Fibroblast of skin of right quadriceps (primary cell): Measurements from ENCODE around the gene CNTNAP2.
"Not testable (repeated sequence)": the region's sequence is repeated elsewhere in the genome, so short reads cannot be mapped to it uniquely, and the experiment has no call there.

Source experiments
- DNase-seq: peaks from one replicate; pipeline ENCODE4 v3.0.0-alpha.2; 2013

The CNTNAP2 gene

DNA sequence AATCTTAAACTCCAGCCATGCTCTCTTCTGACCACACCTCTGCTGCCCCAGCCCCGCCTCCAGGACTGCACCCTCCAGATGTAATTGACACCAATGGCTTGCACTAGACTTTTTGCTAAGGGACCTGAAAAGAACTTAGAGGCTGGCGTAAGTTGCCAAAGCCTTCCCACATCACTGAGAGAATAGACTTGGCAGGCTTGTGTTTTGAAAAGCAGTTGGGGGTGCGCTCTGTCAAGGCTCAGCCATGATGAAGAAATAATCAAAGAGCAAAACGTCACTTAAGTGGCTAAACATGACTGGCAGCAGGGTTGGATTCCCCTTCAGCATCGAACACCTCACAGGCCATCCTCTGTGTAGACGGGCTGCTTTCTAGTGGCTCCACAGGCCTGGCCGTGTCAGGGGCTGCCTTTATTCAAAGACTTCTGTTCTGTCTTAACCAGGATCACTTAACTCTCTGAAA, 2278.8 kb downstream of the CNTNAP2 start:
- no peak for DNase-seq

DNA sequence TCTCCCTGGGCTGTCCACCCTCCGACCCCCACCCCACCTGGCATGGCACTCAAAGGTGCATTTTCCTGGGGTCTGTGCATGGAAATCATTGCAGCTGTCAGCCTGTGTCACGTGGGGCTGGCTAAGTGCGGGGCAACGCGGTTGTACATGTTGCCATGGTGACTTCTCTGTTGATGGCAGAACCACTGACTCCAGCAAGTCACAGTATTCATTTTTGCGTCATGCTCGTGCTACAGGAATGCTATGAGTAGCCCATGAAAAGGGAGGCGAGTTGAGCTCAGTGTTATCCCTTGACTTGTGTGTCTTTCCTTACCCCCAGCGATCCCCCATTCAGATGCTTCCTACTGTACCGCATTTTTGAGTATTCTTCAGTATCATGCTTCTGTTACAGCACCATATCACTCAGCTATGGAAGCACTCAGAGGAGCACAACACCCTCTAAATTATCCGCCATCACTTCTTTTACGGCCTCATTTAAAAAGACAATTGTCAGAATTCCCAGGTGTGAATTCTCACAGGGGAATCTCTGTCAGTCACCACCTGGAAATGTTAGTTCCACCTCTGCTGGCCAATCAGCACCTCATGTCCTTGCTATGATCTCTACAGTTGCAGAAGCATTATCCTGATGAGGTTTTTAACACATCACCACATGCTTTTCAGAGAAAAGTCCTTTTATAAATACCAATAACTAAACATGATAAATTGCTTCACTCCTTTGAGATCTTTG, 2279.6 kb downstream of the CNTNAP2 start:
- no peak for DNase-seq

DNA sequence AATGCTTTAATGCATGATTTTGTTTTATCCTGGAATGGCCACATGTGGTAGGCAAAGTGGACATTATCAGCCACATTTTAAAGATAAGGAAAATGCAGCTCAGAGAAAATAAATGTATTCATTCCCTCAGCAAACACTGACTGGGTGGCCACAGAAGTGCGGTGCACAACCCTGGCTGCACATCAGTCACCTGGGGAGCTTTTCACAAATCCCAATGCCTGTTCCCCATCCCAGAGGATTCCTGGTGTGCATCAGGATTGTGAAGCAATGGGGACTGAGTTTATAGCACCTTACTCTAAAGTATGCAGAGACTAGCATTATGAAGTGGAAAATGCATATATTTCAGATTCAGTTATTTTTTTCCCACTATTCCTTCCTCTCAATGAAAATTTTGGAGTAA, 2280.5 kb downstream of the CNTNAP2 start:
- no peak for DNase-seq

DNA sequence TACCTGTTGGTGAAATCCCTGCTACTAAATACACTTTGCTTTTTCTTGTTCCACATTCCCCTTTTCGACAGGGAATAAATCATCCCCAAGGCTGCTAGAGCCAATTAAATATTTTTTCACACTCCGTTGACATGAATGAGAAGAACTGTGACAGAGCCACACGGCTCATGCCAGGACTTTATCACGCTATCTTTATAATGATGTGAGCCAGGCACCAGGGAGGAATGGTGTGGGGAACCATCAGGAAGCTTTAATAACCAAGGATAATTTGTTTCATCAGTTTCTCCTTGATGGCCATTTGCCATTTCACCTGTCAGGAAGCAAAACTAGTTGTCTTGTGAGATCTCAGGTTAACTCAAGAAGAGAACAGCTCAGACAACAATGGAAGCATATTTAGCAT, 2280.9 kb downstream of the CNTNAP2 start:
- DNase-seq: no peak

- no peak for DNase-seq
Observed at GRCh38 chr7:148397985-148398384, 2281.4 kb downstream of the CNTNAP2 start.

DNA sequence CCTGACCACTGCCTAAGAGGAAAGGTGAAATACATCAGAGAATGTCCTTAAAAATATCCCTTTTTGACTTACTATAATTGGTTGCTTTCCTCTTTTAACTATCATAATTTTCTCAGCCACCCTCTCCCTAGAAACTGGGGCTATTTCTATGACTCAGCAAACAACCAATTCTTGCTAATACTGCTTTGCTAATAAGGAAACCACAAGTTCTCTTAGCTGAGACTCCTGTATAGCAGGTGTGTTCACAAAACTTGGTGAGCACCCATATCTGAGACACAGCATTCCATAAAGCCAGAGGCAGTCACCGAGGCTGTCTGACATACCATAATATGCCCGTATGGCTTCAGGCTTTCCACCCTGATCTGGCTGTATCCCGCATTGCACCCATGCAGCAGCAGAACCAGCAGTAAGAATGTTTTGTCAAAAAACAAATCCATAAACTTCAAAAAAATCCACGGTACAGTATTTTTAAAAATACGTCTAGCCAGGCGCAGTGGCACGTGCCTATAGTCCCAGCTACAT, 2282.3 kb downstream of the CNTNAP2 start:
- DNase-seq: no peak

GRCh38 chr7:148400101-148400500, 2283.5 kb downstream of the CNTNAP2 start:
- DNase-seq: no peak

DNA sequence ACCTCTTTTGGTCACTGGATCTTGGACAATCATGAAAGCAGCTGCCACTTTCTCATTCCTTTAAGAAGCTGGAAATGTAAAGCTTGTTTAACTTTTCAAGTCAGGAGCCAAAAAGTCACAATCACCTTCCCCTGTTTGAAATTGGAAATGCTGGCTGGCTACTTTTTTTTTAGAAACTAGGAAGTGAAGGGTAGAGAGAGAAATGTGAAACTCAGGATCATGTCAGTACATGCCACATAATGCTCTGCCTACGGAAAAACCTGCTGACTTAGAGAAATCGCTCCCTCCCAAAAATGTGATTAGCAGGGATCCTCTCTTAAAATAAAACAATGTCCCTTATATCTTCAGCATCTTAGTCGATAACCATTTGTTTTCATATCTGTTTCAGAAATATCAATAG, 2285.6 kb downstream of the CNTNAP2 start:
- no peak for DNase-seq

- no peak for DNase-seq
Observed at GRCh38 chr7:148403466-148403993, 2286.9 kb downstream of the CNTNAP2 start.

DNA sequence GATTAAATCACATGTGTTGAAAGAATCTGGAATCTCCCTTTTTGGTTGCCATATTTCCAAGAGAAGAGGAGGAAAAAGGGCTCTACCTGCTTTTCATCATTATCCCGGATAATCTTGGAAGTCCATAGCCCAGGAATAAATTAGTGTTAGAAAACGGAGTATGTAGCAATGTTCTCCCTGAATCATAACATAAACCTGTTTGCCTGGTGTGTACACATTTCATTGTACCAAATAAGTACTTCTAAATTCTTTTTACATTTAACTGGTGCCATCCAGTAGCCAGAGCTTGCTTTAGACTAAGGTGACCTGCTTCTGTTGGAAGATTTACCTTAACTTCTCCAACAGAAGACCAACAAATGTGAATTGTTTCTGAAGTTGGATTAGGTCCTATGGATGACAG, 2291.7 kb downstream of the CNTNAP2 start:
- no peak for DNase-seq

GRCh38 chr7:148410905-148411304, 2294.3 kb downstream of the CNTNAP2 start:
- no peak for DNase-seq

GRCh38 chr7:148412691-148413090, 2296.1 kb downstream of the CNTNAP2 start:
- DNase-seq: no peak

DNA sequence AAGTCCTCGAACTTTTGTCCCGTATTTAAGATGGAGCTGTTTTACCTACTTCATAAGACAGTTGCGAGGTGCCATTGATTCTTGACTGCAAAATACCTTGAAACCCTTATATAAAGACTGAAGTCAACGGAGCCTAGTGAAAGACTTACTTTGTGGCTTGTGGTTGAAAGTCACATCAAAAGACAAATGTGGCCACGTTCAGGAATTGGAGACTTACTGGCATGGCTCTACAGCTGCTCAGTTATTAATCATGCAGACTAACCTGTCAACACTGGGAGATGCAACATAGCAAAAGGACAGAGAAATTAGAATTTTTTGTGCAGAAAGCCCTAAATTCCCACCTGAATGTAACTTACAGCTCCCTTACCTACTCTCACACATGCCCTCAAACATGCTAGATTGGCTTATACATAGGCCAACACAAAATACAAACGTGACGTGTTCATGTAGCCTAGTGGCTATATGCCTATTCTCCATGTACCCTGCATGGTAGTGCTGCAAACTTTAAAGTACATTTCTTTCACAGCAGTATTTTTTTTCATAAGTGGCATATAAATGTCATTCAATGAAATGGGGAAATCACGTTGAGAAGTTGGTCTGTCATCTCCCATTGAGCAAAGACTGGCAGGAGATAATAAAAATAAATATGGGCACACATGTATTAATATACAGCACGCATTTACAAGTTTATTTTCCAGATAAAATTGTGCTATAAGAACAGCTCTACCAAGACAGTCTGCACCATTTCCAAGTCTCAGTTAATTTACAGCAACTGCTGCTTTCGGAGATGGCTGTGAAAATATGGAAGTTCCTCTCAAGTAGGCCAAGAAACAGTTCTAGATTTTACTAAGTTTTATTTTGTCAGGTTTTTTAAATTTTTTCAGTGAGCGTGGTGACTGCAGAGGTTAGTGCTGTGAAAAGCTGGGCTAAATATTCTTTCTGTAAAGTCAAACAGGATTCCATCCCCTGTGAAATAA, 2303.5 kb downstream of the CNTNAP2 start:
- no peak for DNase-seq

DNA sequence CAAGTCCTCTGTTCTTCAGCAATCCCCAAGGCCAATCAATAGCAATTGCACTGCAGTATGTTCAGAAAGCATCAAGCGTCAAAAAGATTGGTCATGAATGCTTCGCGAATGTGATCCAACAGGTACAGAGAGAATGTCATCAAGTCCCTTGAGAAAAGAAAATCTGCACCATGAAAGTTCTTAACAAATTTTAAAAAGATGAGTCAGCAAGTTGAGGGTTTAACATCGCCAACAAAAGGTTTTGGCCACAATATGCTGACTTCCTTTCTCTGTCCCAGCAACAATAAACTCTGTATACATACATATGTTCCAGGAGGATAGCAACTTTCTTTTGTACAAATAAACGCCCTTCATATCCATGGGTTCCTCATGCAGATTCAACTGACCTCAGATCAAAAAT, 2305.4 kb downstream of the CNTNAP2 start:
- DNase-seq: no peak

DNA sequence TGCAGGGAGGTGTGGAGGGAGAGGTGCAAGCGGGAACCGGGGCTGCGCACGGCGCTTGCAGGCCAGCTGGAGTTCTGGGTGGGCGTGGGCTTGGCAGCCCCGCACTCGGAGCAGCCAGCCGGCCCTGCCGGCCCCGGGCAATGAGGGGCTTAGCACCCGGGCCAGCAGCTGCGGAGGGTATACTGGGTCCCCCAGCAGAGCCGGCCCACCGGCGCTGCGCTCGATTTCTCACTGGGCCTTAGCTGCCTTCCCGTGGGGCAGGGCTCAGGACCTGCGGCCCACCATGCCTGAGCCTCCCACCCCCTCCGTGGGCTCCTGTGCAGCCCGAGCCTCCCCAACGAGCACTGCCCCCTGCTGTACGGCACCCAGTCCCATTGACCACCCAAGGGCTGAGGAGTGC, 2309.8 kb downstream of the CNTNAP2 start:
- not testable (repeated sequence) for DNase-seq

GRCh38 chr7:148430690-148431089, 2314.1 kb downstream of the CNTNAP2 start:
- not testable (repeated sequence) for DNase-seq

DNA sequence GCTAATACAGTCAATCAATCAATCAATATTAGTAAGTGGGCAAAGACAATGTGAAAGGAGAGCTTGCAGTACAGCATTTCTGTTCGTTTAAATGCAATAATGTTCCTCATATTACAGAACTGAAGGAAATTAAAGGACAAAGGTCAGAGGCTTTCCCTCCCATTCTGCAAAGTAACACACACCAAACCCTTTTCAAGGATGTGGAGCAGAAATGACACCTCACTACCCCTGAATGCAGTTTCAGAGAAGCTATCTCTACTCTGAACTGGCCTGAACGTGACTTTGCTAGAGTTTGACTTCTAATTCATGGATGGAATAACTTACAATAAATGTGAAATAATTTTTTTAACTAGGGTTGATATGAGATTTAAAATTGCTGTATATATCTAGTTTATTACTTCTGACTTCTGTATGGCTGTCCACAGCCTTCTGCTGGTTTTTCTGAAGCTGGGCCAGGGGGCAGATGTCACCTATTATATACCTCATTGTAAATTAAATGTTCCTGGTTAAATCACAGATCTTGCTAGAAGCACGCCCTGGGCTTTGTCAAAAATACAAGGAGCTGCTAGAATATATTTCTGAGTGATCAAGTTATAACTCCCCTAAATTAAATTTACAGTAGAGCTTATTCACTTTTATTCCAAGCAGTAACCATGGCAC, 2317.1 kb downstream of the CNTNAP2 start:
- DNase-seq: no peak

DNA sequence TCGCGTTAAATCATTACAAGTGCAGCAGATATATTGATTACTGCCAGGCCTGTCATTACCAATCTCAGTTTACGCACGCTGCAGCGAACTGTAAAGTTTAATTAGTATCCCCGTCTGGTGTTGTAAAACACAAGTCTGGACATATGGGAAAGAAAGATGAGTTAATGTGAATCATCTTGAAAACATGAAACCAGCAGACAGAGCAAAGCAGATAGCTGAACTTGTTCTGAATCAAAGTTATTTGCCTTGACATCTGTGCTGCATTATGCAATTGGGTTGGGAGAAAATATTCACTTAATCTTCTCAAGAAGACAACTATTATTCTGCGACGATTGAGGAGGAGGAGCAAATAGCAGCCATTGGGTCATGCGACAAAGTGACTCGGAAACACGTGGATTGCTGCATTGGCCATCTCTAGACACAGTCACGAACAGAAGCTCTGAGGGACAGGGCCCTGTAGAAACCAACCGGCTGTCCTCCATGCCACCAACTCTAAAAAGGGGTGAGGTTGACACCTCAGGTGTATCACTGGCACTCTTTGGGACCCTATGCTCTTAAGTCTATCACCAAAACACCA, 2317.7 kb downstream of the CNTNAP2 start:
- DNase-seq: peak; percentile 39

GRCh38 chr7:148434887-148435286, 2318.3 kb downstream of the CNTNAP2 start:
- DNase-seq: no peak

DNA sequence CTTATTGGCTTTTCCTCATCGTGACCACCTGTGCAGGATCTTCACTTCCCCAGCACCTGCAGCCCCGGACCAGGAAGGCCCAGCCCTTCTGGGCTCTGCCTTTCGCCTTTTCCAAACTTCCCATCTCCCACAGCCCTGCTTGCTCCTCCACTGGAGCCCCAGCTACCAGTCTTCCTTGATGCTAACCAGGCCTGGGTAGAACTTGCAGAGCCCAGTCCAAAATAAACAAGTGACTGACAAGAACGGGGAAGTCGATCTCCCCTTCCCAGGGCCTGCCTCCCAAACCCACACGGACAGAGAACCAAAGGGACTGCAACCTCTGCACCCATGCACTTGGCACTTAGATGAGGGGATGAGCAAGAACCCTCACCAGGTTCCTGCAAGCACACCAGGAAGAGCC, 2319.1 kb downstream of the CNTNAP2 start:
- no peak for DNase-seq

- DNase-seq: no peak
Observed at GRCh38 chr7:148436135-148436534, 2319.5 kb downstream of the CNTNAP2 start.

DNA sequence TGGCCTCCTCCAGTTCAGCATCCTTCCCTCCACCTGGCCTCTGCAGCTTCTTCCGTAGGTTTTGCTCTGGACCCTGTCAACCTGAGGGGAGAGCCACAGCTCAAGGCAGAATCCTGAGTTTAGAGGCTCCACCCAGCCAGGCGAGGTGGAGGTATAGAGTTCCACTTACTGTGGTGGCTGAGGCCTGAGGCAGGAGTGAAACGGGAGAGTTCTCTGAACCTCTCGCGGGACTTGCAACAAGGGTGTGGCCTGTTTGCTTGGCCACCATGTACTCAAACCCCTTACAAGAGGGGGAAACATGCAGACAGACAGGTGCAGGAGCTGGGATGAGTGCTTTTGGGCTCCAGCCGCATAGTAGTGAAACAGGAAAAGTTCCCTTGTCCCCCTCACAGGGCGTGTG, 2320.0 kb downstream of the CNTNAP2 start:
- DNase-seq: no peak

GRCh38 chr7:148437043-148437442, 2320.4 kb downstream of the CNTNAP2 start:
- DNase-seq: no peak
